HG03159 (cell line): ENCODE data around the gene SAMD11.
"Not testable (repeated sequence)": the region's sequence is repeated elsewhere in the genome, so short reads cannot be mapped to it uniquely, and the experiment has no call there.

Experiments used
- ATAC-seq: cut with Tn5 transposase; IDR thresholded peaks from one replicate; pipeline ENCODE4 v1.9.1; 2021; ENCODE audit warnings: mild to moderate bottlenecking, moderate library complexity; ENCODE audit not compliant: unreplicated experiment

Gene SAMD11

DNA sequence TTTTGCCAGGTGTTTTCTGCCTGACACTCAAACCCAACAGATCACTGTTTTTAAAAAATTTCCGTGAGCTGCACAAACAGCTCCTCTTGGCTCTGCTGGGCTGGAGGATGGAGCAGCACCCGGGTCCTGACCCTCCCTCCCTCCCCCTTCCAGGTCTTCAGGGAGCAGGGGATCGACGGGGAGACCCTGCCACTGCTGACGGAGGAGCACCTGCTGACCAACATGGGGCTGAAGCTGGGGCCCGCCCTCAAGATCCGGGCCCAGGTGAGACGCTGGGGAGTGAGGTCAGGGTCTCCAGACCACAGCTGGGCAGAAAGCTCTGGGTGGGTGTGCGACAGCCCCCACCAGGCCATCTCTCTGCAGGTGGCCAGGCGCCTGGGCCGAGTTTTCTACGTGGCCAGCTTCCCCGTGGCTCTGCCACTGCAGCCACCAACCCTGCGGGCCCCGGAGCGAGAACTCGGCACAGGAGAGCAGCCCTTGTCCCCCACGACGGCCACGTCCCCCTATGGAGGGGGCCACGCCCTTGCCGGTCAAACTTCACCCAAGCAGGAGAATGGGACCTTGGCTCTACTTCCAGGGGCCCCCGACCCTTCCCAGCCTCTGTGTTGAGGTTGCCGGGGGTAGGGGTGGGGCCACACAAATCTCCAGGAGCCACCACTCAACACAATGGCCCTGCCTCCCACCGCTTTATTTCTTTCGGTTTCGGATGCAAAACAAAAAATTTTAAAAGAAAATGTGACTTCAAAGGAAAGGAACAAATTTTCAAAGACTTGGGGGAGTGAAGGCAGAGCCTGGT lies 20.0 kb downstream of the SAMD11 start:
- ATAC-seq: no peak

DNA sequence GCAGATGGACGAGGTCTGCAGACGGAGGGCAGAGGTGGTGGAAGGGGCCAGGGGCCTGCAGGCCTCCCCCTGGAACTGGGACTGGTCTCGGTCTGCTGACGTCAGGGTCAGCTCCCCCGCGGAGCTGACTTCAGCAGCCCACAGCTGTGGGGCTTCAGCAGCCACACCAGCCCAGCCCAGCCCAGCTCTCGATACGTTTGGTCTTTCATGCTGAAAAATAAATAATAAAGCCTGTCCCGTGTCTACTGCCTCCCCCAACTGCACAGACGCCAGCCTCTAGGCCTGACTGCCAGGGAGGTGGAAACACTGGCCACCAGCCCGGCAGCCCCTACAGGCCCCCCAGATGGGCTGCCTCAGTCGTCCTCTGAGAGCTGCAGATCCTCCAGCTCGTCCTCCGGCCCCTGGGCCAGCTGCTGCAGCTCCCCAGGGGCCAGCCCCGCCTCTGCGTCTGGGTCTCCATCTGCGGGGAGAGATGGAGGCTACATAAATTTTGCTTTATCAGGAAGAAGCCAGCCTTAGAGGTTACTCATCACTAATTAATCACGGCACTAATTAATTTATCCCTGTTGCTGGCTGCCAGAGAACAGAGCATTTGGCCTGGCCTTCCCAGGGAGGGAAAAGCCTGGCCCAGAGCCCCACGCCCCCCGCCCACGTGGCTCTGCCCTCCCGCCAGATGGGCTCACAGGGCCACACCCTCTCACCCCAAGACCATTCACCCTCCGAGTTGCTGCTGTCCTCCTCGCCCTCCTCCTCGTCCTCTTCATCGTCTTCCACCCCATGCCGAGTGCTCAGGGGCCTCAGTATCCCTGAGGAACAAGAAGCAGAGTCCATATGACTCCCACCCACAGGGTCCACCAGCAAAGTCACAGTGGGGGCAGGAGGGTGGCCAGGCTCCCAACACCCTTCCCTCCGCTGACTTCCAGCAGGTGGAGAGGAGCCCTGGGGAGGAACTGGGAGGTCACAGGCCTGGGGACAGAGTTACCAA lies 20.9 kb downstream of the SAMD11 start:
- no peak for ATAC-seq

DNA sequence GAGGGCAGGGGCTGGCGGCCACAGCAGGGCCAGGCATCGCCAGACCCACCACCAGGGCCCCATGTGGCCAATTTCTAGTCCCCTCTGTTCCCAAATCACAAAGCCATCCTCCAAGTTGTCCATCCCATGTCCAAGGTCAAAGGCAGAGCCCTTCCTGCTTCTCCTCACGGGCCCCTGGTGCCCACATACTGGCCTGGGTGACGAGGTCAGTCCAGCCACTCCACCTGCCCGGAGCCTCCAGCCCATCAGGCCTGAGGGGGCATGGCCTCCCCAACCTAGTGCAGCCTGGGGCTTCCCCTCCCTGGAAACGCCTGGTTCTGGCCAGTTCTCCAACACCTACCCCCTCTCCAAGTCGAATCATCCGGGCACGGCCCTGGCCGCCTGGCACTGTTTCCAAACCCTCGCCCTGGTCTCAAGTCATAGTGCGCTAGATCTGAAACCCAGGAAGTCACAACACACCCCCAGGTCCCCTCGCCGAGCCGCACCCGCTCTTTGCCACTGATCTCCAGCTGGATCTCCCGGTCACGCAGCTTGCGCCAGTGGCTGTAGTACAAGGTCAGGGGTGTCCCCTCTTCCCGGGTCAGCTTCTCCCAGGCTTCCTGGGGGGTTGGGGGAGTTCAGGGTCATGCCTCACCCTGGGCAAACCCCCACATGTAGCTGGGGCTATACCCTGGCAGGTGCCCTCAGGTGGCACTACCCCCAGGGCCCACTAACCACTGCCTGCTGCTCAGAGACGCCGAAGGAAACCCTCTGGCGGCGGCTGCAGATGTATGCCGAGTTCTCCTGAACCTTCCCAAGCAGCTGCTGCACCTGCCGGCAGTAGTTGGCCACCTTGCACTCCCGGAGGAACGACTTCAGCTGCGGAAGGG lies 22.2 kb downstream of the SAMD11 start:
- ATAC-seq: no peak

DNA sequence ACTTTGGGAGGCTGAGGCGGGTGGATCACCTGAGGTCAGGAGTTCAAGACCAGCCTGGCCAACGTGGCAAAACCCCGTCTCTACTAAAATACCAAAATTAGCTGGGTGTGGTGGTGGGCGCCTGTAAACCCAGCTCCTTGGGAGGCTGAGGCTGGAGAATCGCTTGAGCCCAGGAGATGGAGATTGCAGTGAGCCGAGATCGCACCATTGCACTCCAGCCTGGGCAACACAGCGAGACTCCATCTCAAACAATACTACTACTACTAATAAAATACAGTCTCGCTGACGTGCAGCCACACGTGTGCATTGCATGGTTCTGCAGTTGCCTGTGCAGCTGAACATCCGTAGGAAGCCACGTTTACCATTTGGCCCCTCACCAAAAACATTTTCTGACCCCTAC lies 23.1 kb downstream of the SAMD11 start:
- ATAC-seq: not testable (repeated sequence)

DNA sequence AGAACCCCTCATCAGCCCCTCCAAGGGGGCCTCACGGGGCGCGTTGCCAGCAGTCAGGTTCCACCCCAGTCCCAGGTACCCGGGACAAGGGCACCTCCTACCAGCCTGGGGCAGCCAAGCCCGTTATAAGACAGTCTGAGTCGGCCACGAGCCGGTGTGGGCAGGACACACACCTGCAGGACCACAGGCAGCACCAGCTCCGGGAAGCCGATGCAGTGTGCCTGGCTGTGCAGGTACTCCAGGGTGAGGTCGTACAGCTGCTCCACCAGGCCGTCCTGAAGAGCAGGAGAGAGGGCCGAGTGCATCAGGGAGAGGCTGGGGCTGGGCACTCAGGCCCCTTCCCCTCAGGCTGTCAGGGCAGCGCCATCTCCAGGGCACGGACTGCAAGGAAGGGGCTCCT lies 24.2 kb downstream of the SAMD11 start:
- ATAC-seq: no peak

DNA sequence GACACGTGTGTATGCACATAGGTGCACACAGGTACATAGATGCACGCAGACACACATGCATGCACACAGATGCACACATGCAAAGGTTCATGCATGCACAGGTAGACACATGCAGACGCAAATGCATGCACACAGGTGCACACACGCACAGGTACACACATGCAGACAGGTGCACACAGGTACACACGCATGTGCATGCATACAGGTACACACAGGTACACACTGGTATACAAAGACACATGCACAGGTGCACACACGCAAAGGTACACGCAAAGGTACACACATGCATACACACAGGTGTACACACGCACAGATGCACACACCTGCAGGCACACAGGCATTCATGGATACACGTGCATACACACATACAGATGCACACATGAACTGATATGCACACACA lies 26.5 kb downstream of the SAMD11 start:
- no peak for ATAC-seq

DNA sequence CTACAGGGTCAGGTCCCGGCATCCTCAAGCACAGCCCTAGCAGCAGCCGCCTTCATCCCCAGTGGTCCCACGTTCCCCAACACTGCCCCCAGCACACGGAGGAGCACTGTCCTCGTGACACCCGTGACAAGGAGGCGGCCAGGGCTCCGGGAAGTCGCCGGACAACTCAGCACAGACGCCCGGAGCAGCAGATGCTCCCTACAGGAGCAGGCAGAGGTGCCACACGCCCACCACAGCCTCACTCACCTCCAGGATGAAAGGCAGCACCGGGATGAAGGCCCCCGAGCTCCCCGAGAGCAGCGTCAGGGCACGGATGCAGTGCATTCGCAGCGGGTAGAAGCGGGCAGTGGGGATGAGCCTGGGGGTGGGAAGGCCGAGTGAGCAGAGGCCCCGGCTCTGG lies 27.2 kb downstream of the SAMD11 start:
- no peak for ATAC-seq

DNA sequence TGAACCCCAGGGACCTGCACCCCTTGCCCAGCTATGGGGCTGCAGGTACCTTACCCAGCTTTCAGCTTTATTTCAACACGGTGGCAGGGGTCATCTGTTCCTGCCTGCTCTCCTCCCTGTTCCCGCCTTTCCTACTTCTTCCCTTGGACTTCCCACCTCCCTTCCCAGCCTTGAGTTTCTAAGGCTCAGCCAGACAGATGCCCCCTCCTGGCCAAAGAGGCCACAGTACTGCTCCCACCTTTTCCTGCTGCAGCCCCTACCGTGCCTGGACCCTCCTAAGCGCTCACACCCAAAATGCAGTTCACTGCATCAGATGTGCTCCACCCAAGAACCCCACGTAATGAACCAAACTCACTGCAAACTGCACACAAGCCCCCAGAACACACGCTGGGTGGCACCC lies 27.6 kb downstream of the SAMD11 start:
- ATAC-seq: no peak

DNA sequence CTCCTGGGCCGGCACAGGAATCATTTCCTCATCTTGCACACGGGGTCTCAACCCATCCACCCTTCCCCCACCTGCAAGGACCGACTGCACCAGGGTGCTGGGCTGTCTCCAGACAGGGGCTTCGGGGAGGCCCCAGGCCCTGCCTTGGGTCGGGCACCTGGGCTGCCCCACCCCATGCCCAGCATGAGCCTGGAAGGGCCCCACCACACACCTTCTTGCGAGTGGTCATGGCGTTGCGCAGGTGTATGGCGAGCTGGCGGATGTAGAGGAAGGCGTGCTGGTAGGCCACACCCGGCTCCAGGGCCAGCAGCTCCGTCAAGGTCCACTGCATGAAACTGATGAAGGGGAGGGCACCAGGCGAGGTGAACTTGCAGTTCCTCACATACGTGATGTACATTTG lies 28.5 kb downstream of the SAMD11 start:
- no peak for ATAC-seq

DNA sequence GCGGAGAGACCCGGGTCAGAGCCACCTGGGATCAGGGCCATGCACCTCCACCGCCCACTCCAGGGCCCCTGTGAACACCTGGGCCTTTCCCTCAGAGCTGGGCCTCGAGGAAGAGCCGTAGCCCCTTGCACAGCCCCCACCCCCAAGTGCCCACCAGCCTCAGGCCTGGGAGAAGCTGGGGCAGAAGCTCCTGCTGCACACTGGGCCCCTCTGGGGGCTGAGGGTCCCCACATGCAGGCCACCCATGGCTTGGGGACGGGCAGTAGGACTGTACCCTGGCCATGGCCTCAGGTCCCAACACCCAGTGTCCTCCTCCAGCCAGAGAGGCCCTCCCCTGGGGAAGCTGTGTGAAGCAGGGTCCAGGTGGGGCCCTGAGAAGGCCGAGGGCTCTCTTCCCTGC lies 28.9 kb downstream of the SAMD11 start:
- no peak for ATAC-seq

DNA sequence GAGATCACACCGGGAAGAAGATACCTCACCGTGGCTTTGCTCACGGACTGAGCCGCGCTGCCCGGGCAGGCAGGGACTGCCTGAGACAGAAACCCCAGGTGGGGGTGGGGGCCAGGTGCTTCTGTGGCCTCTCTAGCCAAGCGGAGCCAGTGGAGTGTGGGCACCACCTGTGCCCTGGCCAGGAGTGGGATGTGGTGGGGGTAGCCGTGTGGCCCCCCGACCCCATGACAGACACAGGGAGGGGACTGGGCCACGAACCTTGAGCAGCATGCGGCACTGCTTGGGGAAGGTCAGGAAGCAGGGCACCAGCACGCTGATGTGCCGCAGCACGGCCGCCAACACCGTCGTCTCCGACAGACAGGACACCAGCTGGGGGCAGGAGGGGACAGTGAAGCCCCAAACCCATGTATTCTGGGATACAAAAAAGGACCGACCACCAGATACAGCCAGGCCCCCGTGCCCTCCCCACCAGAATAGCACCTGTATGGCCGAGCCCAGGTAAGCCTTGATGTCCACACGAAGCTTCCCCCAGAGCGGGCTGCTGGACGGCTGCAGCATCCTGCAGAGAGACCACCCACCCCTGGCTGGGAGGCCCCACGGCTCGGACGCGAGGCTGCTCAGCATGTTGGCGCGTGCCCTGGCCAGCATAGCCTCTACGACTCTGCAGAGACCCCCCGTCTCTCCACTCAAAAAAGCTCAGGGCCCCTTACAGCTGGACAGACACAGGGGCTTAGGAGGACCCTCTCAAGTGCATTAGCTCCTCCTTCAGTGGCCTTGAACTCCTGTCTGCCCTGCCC lies 30.0 kb downstream of the SAMD11 start:
- ATAC-seq: no peak

DNA sequence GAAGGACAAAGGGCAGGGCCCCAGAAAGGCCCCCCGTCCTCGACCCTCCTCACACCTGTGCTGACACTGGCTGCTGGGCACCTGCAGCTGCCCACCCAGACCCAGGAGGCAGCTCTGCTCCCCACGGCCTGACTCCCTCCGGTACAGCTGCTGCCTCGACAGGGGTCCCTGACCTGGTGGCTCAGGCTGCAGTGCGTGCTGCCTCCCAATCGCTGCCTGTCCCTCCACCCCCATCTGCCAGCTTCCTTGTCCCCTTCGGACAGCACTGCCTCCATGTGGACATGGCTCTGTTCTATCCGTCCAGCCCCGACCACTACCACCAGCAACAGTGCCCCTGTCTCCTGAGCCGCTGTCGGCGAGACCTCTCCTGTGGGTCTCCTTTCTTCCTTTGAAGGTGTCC lies 31.2 kb downstream of the SAMD11 start:
- ATAC-seq: no peak

DNA sequence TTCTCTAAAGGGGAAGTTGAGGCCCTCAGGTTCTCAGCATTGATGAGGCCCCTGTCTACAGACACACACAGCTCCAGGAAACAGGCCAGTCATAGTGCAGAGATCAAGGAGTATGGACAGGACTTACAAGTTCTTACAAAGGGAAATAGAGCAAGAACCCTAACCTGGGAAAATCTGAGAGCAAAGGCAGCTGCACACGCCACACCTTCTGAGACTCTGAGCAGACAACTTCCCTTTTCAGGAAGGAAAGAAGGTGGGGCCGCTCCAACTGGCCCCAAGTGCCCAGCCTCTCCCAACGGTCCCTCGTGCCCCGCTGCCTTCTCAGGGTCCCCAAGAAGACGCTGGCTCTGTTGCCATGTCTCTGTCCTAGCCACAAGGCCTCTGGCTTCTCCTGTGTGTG lies 31.8 kb downstream of the SAMD11 start:
- ATAC-seq: no peak

DNA sequence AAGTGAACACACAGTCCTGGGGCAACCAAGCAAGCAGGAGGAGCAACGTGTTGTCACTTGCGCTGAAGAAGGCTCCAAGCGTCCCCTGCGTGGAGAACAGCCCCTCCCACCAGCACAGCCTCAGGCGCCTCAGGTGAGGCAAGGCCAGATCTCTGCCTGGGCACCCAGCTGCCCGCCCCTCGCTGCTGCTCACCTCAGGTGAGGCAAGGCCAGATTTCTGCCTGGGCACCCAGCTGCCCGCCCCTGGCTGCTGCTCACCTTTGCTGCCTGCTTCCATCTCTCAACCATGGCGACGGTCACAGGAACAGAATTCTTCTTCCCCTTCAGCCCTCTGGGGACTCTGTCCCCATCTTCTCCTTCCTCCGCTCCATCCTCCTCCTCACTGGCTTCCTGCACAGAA lies 32.9 kb downstream of the SAMD11 start:
- ATAC-seq: no peak

DNA sequence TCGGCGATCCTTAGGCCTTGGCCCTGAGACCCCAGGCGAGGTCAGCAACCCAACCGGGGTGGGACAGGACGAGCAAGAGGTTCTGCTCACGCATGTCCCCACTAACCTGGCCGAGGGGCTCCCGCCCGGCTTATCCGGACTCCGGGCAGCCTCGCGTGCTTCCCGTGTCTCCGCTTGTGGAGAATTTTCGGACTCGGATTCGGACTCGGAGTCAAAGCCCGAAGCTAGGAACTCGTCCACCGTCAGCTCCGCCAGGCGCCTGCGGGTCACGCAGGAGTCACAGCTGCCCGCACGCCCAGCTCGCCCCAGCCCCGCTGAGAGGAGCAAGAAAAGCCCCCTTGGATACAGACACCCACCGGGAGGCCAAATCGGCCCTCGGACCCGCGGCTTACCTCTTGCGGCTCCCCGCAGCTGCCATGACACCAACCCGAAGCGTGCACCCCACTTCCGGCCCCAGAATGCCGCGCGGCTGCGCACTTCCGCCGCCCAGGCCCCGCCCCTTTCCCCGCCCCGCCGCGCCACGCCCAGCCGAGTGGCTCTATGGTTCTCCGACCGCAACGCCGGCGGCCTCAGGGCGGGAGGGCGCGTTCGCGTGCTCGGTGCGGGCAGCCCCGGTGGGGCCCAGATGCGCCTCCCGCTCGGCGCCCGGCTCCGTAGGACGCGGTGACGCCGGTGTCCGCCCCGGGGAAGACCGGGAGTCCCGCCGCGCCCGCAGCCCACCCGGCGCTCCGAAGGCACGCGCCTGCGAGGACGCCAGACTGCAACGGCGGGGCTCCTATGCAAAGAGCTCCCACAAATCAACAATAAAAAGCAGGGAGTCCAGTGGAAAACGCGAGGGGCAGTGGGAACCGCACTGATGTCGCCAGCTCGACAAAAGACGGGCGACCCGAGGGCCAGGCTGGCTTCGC lies 35.4 kb downstream of the SAMD11 start, which contains the start of gene NOC2L:
Gene NOC2L, minus strand, starts transcription at position 434 of the 908 bp plus-strand sequence. Its CDS starts 16 bp downstream, at position 418.
- ATAC-seq: peak; percentile 69

DNA sequence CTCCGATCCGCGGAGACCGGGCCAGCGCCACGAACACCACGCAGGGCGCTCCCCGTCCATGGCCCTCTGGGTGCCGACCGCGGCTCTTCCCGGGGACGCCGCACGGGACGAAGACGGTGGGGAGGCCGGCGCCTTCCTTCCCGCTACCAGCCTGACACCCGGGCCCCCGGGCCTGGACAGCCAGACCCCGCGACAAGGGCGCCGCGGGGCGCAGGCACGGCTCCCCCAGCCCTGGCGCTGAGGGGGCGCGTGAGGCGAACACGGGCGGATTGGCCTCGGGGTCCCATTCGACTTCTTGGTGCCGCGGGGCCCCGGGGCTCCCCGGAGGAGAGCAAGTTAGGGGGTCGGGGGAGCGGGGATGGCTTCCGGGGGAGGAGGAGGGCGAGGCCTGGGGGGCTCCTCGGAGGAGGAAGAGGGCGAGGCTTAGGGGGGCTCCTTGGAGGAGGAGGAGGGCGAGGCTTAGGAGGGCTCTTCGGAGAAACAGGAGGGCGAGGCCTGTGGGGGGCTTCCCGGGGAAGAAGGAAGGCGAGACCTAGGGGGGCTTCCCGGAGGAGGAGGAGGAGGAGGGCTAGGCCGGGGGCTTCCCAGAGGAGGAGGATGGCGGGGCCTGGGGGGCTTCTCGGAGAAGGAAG lies 36.1 kb downstream of the SAMD11 start:
- ATAC-seq: no peak

DNA sequence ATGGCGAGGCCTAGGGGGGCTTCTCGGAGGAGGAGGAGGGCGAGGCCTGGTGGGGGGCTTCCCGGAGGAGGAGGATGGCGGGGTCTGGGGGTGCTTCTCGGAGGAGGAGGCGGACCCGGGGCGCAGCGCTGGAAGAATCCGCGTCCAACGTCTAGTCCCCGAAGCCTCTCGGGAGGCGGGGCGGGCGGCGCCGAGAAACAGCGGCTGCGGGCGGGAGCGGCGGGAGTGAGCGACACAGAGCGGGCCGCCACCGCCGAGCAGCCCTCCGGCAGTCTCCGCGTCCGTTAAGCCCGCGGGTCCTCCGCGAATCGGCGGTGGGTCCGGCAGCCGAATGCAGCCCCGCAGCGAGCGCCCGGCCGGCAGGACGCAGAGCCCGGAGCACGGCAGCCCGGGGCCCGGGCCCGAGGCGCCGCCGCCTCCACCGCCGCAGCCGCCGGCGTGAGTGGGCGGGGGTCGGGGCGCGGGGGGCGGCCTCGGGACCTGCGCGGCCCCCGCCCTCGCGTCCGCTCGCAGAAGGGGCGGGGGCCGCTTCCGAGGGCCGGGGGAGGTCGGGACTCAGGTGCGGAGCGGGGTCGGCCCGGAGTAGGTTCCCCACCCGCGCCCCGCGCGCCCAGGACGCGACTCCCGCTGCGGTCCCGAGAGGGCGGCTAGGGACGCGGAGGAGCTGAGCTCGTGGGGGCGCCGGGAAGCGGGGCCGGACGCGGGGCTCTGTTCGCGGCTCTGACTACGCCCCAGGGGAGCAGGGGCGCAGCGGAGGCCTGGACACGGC lies 36.8 kb downstream of the SAMD11 start, which contains the start of gene KLHL17:
Gene KLHL17, plus strand, starts transcription at position 222 of the 769 bp plus-strand sequence. Its CDS starts 110 bp downstream, at position 332.
- peak; percentile 45 for ATAC-seq
